GM15510 (cell line): ENCODE measurements around the gene MRPS18A.
A peak's percentile ranks its signal among the peaks of the same experiment; 100 is the strongest.

Experiments
- POLR2A ChIP-seq: IDR thresholded peaks from 3 replicates; pipeline ENCODE4 v1.6.1; 2011; ENCODE audit warnings: borderline replicate concordance; ENCODE audit not compliant: insufficient read length; ENCODE audit errors: extremely low read depth

Gene MRPS18A

GRCh38 chr6:43687437-43688347 lies at the start of gene MRPS18A:
MRPS18A (minus strand) TSS chr6:43687791; CDS start chr6:43687779, 12 bp downstream.
- TF ChIP-seq POLR2A = peak; percentile 83

- no peak for TF ChIP-seq POLR2A
Measured at GRCh38 chr6:43736844-43737243, 49.3 kb upstream of the MRPS18A start.

GRCh38 chr6:43736211-43736786 lies 48.7 kb upstream of the MRPS18A start:
- no peak for TF ChIP-seq POLR2A

- TF ChIP-seq POLR2A = no peak
Measured at GRCh38 chr6:43735642-43736199, 48.1 kb upstream of the MRPS18A start.

- TF ChIP-seq POLR2A = no peak
Measured at GRCh38 chr6:43734294-43734665, 46.7 kb upstream of the MRPS18A start.

- TF ChIP-seq POLR2A = no peak
Measured at GRCh38 chr6:43733471-43734293, 46.1 kb upstream of the MRPS18A start.

- TF ChIP-seq POLR2A = no peak
Measured at GRCh38 chr6:43730634-43731033, 43.0 kb upstream of the MRPS18A start.

- TF ChIP-seq POLR2A = no peak
Measured at GRCh38 chr6:43729537-43729936, 41.9 kb upstream of the MRPS18A start.

- no peak for TF ChIP-seq POLR2A
Measured at GRCh38 chr6:43728586-43728985, 41.0 kb upstream of the MRPS18A start.

- TF ChIP-seq POLR2A = no peak
Measured at GRCh38 chr6:43727634-43728033, 40.0 kb upstream of the MRPS18A start.

GRCh38 chr6:43725643-43726580 lies 38.3 kb upstream of the MRPS18A start:
- TF ChIP-seq POLR2A = no peak

GRCh38 chr6:43724914-43725642 lies 37.5 kb upstream of the MRPS18A start:
- peak; percentile 43 for TF ChIP-seq POLR2A

GRCh38 chr6:43724354-43724753 lies 36.8 kb upstream of the MRPS18A start:
- no peak for TF ChIP-seq POLR2A
